OCI-LY1 (cell line): Measurements from ENCODE around the gene SPATA25.

Experiments used
- H2AFZ ChIP-seq: fragments of 200-600 bp; sonication (generic), shearing (Covaris generic); 2 replicates; pipeline ENCODE4 v1.6.0; 2014; ENCODE audit warnings: antibody characterized with exemption, mild to moderate bottlenecking, low read length
- H3F3A ChIP-seq: fragments of 200-600 bp; sonication (generic), shearing (Covaris generic); 2 replicates; pipeline ENCODE4 v1.6.0; 2014; ENCODE audit warnings: mild to moderate bottlenecking, antibody characterized with exemption, low read length, moderate library complexity; ENCODE audit not compliant: insufficient read depth
- H3K27ac ChIP-seq: fragments of 200-600 bp; sonication (generic); 2 replicates; pipeline ENCODE4 v1.5.1; 2014; ENCODE audit warnings: low read length, mixed run types, mild to moderate bottlenecking, low read depth; ENCODE audit not compliant: poor library complexity, severe bottlenecking
- H3K27me3 ChIP-seq: fragments of 200-600 bp; sonication (generic); 2 replicates; pipeline ENCODE4 v1.6.0; 2014; ENCODE audit warnings: antibody characterized with exemption, mild to moderate bottlenecking, low read length, moderate library complexity; ENCODE audit not compliant: insufficient read depth
- H3K36me3 ChIP-seq: fragments of 200-600 bp; sonication (generic); 2 replicates; pipeline ENCODE4 v1.6.1; 2014; ENCODE audit warnings: mild to moderate bottlenecking, antibody characterized with exemption, low read length, moderate library complexity, mixed read lengths; ENCODE audit not compliant: insufficient read depth
- H3K4me1 ChIP-seq: fragments of 200-600 bp; sonication (generic); 2 replicates; pipeline ENCODE4 v1.5.1; 2014; ENCODE audit warnings: mild to moderate bottlenecking, low read length, moderate library complexity; ENCODE audit not compliant: insufficient read depth, severe bottlenecking
- H3K4me2 ChIP-seq: fragments of 200-600 bp; sonication (generic), shearing (Covaris generic); 2 replicates; pipeline ENCODE4 v1.6.1; 2014; ENCODE audit warnings: low read length
- H3K4me3 ChIP-seq: fragments of 200-600 bp; sonication (generic); 2 replicates; pipeline ENCODE4 v1.5.1; 2014; ENCODE audit warnings: low read length, low read depth, mild to moderate bottlenecking, mixed read lengths; ENCODE audit not compliant: poor library complexity, severe bottlenecking
- H3K79me2 ChIP-seq: fragments of 200-600 bp; shearing (Covaris generic); 2 replicates; pipeline ENCODE4 v1.6.1; 2016; ENCODE audit warnings: mixed run types, low read length, mixed read lengths; ENCODE audit not compliant: insufficient read depth
- H3K9ac ChIP-seq: fragments of 200-600 bp; sonication (generic), shearing (Covaris generic); 2 replicates; pipeline ENCODE4 v1.6.1; 2014; ENCODE audit warnings: mild to moderate bottlenecking, low read length, mixed read lengths
- H3K9me2 ChIP-seq: fragments of 200-600 bp; sonication (generic), shearing (Covaris generic); 2 replicates; pipeline ENCODE4 v1.6.1; 2014; ENCODE audit warnings: low read depth, mild to moderate bottlenecking, low read length, mixed read lengths
- H3K9me3 ChIP-seq: fragments of 200-600 bp; shearing (Covaris generic); 2 replicates; pipeline ENCODE4 v1.6.1; 2014; ENCODE audit warnings: low read length, mixed read lengths
- H4K20me1 ChIP-seq: fragments of 200-600 bp; sonication (generic), shearing (Covaris generic); 2 replicates; pipeline ENCODE4 v1.6.0; 2016; ENCODE audit warnings: mild to moderate bottlenecking, low read length; ENCODE audit not compliant: insufficient read depth
- EZH2 ChIP-seq: fragments of 200-600 bp; sonication (generic), shearing (Covaris generic); IDR thresholded peaks from 2 replicates; pipeline ENCODE4 v1.8.0; 2017; ENCODE audit warnings: borderline replicate concordance, mixed run types, mild to moderate bottlenecking, antibody characterized with exemption, low read length, moderate library complexity, mixed read lengths
- TF ChIP-seq, protein P1 (sequence below): fragments of 200-600 bp; sonication (generic), shearing (Covaris generic); IDR thresholded peaks from 2 replicates; pipeline ENCODE4 v1.5.1; 2017; ENCODE audit warnings: mild to moderate bottlenecking, antibody characterized with exemption, low read length, moderate library complexity, mixed read lengths

SPATA25 gene

DNA sequence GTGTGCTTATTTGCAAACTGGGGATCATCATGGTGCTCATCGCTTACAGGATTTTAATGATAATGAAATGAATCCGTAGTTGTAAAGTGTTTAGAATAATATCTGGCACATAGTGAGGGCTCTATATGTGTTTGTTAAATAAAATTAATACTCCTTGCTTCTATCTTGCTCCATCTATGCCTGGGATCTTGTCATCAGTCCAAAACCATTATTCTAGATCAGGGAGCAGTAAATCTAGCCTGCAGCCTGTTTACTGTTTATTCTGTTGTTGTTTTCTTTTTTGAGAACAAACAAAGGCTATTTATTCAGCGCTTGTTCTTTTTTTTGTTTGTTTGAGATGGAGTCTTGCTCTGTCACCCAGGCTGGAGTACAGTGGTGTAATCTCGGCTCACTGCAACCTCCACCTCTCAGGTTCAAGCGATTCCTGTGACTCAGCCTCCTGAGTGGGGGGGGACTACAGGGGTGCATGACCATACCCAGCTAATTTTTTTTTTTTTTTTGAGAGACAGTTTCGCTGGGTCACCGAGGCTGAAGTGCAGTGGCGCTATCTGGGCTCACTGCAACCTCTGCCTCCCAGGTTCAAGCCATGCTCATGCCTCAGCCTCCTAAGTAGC, 38.3 kb downstream of the SPATA25 start:
- no peaks in the 10 kb centered on the region for H3K9me2 ChIP-seq
- H3K4me2 ChIP-seq = no peak overlapping the region
- H4K20me1 ChIP-seq = no peaks in the 10 kb centered on the region
- no peaks in the 10 kb centered on the region for H3K27me3 ChIP-seq
- H3K4me3 ChIP-seq = no peak overlapping the region
- H3K9me3 ChIP-seq = no peaks in the 10 kb centered on the region
- H3K79me2 ChIP-seq = no peaks in the 10 kb centered on the region
- no peak overlapping the region for H3K27ac ChIP-seq
- no peaks in the 10 kb centered on the region for H3K4me1 ChIP-seq
- no peak overlapping the region for H2AFZ ChIP-seq
- H3K36me3 ChIP-seq = peaks cover 40% of the 10 kb centered on the region
- H3F3A ChIP-seq = no peaks in the 10 kb centered on the region
- TF ChIP-seq, protein P1, sequence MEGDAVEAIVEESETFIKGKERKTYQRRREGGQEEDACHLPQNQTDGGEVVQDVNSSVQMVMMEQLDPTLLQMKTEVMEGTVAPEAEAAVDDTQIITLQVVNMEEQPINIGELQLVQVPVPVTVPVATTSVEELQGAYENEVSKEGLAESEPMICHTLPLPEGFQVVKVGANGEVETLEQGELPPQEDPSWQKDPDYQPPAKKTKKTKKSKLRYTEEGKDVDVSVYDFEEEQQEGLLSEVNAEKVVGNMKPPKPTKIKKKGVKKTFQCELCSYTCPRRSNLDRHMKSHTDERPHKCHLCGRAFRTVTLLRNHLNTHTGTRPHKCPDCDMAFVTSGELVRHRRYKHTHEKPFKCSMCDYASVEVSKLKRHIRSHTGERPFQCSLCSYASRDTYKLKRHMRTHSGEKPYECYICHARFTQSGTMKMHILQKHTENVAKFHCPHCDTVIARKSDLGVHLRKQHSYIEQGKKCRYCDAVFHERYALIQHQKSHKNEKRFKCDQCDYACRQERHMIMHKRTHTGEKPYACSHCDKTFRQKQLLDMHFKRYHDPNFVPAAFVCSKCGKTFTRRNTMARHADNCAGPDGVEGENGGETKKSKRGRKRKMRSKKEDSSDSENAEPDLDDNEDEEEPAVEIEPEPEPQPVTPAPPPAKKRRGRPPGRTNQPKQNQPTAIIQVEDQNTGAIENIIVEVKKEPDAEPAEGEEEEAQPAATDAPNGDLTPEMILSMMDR = no peak
- no peak for TF ChIP-seq EZH2
- no peak overlapping the region for H3K9ac ChIP-seq

DNA sequence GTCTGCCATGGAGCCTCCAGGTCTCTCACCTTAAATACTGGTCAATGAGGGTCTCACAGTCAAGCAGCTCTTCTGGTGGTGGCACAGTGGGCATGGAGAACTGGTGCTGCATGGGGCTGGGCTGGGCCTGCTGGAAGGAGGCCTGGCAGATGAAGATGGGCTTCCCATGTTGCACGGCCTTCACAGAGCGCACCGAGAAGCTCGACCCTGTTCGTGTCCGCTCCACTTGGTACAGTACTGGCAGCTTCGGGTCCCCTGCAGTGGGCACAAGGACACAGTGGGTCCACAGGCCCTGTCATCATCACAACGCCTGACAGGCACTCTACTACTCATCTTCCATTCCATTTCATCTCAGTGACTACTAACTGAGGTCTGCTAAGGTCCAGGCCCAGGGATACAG, 39.0 kb downstream of the SPATA25 start:
- no peaks in the 10 kb centered on the region for H4K20me1 ChIP-seq
- no peak overlapping the region for H3K9ac ChIP-seq
- no peaks in the 10 kb centered on the region for H3K27me3 ChIP-seq
- H3F3A ChIP-seq = no peaks in the 10 kb centered on the region
- H3K9me3 ChIP-seq = no peaks in the 10 kb centered on the region
- peaks cover 41% of the 10 kb centered on the region for H3K36me3 ChIP-seq
- H3K4me1 ChIP-seq = no peaks in the 10 kb centered on the region
- no peak overlapping the region for H3K4me2 ChIP-seq
- no peaks in the 10 kb centered on the region for H3K9me2 ChIP-seq
- no peak overlapping the region for H3K27ac ChIP-seq
- H2AFZ ChIP-seq = no peak overlapping the region
- H3K4me3 ChIP-seq = no peak overlapping the region
- no peaks in the 10 kb centered on the region for H3K79me2 ChIP-seq
- TF ChIP-seq, protein P1 = no peak
- no peak for TF ChIP-seq EZH2

GRCh38 chr20:45845452-45845851, 42.0 kb downstream of the SPATA25 start:
- H3K36me3 ChIP-seq = peaks cover 43% of the 10 kb centered on the region
- H3K4me3 ChIP-seq = no peak overlapping the region
- no peaks in the 10 kb centered on the region for H3K9me3 ChIP-seq
- no peaks in the 10 kb centered on the region for H3K9me2 ChIP-seq
- H3K27ac ChIP-seq = no peak overlapping the region
- H3K9ac ChIP-seq = no peak overlapping the region
- H3K4me1 ChIP-seq = peaks cover 10% of the 10 kb centered on the region
- no peaks in the 10 kb centered on the region for H3F3A ChIP-seq
- no peaks in the 10 kb centered on the region for H4K20me1 ChIP-seq
- no peak overlapping the region for H2AFZ ChIP-seq
- H3K4me2 ChIP-seq = no peak overlapping the region
- no peaks in the 10 kb centered on the region for H3K79me2 ChIP-seq
- no peaks in the 10 kb centered on the region for H3K27me3 ChIP-seq
- no peak for TF ChIP-seq EZH2
- TF ChIP-seq, protein P1 = no peak
